Iris pigment epithelial cell (primary cell): ENCODE results near the gene HSP90AB1.

ENCODE experiments used
- DNase-seq: peaks from one replicate; pipeline ENCODE4 v3.0.0-alpha.2; 2011; ENCODE audit warnings: low read depth

Gene HSP90AB1

DNA sequence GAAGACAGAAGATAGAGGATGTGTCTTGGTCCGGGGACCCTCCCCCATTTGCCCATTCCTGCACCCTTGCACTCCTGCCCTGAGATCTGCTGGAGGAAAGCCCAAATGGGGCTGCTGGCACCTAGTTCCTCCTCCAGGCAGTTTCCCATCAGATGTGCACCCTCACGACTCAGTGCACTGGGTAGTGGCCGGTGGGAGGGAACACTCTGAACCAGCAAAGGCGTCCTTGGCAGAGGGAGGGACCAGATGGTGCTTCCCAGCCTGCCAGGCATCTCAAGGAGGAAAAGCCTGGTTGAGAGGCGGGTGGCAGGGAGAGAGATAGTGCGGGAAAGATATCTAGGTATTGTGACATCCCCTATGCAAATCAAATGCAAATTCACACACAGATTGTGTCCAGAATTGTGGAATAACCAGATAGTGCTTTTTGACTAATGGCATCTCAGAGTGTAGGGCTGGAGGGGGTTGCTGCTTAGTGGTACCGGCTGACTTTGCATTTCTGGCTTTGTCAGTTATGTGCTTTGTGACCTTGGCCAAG is 42.9 kb downstream of the HSP90AB1 start:
- DNase-seq: no peak

DNA sequence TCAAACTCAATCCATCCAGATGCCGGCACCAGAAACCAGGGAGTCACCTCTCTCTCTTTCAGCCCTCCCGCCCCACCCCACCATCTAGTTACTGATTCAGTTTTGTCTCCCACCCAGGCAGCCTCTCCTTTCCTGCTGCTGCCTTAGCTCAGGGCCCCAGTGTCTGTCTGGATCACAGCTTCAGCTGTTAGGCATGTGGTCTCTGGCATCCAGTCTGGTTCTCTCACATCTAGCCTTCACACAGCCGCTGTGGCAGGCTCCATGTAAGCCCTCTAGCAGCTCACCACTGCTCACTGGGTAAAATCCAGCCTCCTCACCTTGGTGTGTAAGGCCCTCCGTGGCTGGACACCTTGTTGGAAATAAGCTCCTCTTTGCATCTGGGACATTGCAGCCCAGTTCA is 44.9 kb downstream of the HSP90AB1 start:
- no peak for DNase-seq

DNA sequence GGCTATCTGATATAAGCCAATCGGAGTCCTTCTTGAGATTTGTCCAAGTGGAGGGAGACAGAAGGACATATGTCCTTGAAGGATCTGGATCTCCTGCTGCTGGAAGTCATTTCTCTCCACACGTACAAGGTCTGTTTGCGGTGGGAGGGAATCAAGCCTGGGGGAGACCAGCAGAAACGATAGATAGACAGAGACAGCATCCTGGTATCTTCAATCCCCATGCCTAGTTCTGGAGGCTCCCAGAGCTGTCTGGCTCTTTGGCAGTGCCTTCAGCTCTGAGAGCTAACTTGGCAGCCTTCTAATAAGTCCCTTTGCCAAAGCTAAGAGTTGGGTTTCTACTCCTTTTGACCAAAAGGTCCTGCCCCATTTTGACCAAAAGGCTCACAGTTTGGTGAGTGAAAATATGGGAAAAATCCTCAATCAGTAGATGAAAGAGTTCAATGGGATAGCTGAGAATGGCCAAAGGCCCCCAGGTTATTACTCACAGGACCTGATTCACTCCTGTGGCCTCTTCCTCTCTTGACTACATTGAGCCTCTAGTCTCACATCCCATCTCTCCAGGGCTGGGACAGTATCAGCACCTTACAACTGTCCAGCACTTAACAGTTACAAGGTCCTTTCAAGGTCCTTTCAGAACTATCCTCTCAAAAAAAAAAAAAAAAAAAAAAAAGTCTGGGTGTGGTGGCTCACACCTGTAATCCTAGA is 45.9 kb downstream of the HSP90AB1 start:
- DNase-seq: no peak

DNA sequence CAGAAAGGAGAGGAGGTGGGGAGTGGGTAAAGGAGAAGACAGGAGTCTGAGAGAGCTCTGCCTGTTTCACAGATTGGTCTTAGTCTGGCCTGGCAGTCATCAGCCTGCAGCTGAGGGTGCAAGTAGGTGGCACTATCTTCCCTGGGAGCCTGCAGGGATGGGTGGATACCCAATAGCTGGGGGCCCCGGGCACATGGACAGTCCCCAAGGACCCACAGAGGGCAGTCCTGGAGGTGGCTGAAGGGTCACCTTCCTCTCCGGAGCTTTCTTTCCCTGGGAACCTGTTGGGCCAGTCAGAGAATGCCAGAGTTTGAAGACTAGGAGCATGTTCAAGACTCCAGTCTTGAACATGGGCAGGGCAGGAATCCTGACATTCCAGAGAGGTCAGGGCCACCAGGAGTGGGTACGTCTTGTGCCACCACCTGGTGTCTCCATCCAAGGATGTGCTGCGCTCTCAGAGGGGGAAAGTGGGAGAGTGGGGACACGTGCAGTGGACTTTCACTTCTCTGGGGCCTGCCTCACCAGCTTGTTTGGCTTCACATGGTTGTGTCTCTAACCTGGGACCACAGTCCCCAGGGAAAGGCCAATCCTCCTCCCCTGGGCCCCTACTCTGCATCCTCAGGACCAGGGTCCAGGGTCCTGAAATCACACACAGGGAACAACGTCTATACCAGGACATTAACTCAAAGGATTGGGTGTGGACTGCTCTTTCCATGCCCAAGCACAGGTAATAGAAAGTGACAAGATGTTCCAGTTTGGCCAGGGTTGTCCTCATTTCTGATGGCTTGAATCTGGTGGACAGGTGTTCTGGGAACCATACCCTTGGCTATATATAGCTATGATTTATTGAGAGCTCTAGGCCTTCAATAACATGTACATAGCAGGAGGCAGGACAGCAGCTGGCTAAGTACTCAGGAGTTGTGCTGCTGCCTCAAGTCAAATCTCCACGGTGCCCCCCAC is 48.2 kb downstream of the HSP90AB1 start:
- no peak for DNase-seq

DNA sequence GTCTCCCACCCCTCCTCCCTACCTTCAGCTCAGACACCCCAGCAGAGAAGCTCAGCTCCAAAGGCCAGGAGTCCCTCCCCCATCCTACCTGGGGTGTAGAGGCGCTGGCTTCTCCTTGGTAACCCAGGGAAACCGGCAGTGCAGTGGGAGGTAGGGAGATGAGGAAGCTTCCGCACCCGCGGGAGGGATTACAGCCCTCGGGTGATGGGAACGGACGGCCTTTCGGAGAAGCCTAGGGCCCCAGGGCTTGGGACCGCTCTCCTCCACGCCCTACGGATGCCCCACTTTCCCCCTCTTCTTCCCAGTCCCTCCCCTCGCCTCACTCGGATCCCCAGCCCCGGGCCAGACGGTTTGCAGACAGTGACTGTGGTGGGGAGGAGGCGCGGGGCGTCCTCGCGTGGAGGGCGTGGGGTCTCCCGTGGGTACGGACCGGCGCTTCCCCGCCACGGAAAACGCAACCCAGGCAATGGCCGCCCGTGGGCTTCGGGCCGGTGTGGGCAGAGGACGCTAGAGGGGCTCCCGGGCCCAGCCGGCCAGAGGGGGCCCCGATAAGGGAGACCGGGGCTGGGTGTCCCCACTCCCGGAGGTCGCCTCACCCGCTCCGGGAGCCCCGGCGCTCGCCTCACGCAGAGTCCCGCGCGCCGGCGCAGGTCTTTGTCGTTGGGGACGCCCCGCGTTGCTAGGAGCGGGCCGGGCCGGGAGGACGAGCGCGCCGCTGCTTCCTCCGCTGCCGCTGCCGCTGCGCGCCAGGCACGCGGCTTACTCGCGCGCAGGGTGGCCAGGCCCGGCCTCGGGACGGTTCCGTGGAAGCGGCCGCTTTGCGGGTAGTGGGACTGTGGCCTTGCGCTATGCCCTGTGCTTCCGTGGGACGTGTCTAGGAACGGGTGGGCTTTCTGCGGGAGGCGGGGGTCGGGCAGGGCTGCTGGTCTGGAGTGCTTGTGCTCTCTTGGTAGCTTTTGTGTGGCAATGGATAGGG is 50.5 kb downstream of the HSP90AB1 start:
- peak; percentile 39 for DNase-seq

DNA sequence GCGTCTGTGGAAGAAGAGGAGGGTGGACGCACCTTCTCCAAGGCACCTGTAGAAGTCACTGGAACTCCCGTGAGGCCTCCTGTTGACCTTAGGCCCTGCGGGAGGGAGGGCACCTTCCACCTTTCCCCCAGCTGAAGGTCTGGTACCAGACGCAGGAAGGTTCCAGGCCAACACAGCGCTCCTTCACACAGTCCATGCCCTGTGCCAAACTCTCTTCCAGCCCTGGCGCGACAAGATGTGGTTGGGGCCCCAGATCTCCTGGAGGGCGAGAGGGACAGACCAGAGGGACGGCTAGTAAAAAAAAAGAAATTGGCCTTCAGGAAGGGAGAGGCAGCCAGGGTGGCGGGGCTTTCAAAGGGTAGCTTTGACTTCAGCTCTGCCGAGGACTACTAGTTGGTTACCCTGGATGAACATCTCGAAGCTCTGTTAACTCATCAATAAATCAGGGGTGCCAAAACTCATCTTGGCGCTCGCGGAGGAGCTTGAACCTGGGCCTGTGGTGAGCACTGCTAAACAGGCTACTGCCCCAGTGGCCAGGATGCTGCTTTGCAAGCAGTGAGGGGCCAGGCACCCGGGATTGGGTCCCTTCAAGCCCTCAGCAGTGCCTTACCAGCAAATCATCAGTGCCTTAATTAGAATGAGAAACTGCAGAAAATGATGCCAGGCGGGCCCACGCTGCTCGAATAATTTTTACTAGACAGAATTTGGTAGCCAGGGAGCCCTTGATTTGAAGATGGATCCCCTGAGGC is 51.3 kb downstream of the HSP90AB1 start:
- DNase-seq: no peak

DNA sequence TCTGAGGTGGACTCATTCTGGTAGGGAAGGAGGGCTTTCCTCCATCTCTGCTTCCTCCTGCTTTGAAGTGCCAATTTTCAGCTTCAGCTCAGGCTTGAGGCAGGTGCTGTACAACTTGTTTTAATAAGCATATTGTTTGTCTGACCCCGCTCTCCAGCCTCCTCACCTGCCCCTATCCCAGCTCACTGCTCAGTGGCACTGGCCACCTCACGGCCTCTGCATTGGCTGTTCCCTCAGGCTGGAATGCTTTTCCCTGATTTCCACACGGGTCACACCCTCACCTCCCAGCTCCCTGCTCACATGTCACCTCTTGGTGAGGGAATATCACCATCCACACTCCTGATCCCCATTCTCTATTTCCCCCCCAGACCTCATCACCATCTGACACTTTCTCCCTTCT is 52.0 kb downstream of the HSP90AB1 start:
- no peak for DNase-seq

DNA sequence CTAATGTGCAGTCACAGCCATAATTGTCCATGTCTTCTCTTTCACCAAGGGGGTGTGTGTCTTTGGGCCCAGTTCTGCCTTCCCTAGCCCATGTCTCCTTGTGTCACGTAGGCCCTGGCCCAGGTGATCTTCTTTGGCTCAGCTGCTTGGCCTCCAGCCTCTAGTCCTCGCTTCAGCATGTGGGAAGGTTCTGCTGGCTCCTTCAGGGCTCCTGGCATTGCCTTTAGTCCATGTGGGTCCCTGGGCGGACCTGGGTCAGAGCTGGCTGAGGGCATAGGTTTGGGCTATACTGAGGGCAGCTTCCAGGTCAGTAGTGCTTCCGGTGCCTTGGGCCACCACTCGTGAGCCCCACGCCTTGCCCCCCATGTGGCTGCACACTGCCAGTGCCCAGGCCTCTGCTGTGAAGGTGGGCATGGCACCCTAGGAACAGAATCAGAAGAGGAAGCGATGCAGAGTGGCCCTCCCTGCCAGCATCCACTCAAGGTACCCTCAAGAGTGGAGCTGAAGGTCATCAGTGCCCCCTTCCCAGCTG is 53.5 kb downstream of the HSP90AB1 start:
- DNase-seq: no peak

DNA sequence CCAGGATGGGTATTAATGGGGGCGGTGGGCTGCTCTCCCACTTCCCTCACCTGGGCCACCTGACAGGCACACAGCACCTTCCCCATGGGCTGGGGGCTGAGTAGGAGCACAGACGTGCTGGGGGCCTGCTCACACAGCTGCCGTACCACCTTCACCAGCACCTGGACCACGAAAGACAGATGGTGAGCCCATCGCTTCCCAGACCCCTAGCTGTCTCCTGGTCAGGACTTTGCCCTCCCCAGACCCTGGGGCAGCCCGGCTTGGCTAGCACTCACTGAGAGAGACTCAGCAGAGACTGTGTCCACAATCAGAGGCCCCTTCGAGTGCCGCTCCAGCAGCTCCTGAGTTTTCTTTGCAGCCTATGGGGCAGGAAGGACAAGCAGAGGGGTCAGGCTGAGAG is 54.2 kb downstream of the HSP90AB1 start:
- no peak for DNase-seq

DNA sequence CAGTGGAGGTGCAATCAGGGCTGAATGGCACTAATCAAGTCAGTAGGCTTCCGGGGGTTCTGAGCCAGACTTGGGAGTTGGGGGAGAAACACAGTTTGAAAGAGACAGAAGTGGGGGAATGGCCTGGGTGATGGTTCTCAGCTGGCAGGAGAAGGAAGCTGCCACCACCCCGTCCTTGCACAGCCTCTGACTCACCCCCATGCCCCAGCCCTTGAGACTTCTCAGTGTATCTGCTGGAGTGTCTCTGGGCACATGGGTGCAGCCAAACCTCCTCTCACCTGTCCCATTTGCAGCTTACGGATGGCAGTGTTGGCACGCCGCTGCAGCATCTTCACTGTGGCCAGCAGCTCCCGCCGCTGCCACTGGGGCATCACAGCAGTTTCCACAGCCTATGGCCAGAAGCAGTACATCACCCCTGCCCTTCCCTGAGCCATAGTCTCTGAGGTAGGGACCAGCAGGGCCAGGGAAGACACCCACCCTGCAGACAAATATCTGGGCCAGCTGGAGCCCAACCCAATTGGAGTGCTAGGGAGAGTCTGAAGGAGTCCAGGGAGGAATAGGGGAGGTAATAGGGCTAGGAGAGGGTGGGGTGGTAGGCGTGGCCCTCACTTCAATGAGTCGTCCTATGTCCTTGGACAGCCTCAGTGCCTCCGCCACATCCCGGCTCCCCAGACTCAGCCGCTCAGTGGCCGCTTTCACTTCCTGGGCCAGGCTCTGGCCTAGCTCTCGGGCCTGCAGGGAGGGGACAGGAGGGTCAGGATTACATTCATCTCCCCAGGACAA is 55.1 kb downstream of the HSP90AB1 start:
- no peak for DNase-seq

DNA sequence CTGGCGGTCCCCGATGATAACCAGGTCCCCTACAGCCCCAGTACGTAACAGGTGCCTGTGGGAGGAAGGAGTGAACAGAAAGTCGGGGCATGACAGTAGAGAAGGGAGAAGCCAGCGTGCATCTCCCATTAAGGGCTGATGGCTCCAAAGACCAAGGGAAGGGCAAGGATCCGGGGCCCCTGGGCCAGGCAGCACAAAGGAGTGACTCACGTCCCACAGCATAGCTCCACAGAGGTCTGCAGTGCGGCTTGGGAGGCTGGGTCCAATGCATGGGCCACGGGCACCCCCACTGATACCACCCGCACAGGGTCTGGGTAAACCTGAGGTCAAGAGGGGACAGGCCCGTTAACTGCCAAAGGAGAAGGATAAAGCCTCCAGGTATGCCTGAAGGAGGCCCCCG is 56.0 kb downstream of the HSP90AB1 start:
- DNase-seq: no peak
